Vagina (tissue), 2 donors: ENCODE measurements around the gene TMA16.

ENCODE experiments used
- POLR2A ChIP-seq, 2 donors: fragments of 450-650 bp; IDR thresholded peaks; one replicate each; pipeline ENCODE4 v1.6.1; 2017; ENCODE audit warnings: antibody characterized with exemption in 2 of 2, mild to moderate bottlenecking in 2 of 2, moderate library complexity in 2 of 2
- POLR2AphosphoS5 ChIP-seq, 2 donors: sonication (generic); formaldehyde crosslinking; IDR thresholded peaks; one replicate each; pipeline ENCODE4 v1.9.0; 2017; ENCODE audit warnings: antibody characterized with exemption in 2 of 2, mild to moderate bottlenecking in 2 of 2, low read depth in 1 of 2; ENCODE audit not compliant: insufficient read depth in 1 of 2
- TF ChIP-seq, protein P1 (sequence below), 3 experiments: fragments of 450-650 bp in 2 of 3; fragments of 200-600 bp in 1 of 3; sonication (generic) in 1 of 3; IDR thresholded peaks; one replicate each; pipeline ENCODE4 v1.5.1; 2017 to 2019; ENCODE audit warnings: antibody characterized with exemption in 3 of 3, mild to moderate bottlenecking in 2 of 3, moderate library complexity in 2 of 3

- no peak for TF ChIP-seq POLR2AphosphoS5 (IDR thresholded peaks at IDR 0.05; ENCODE audit: insufficient read depth in 1 of 2, low read depth in 1 of 2)
- TF ChIP-seq, protein P1, sequence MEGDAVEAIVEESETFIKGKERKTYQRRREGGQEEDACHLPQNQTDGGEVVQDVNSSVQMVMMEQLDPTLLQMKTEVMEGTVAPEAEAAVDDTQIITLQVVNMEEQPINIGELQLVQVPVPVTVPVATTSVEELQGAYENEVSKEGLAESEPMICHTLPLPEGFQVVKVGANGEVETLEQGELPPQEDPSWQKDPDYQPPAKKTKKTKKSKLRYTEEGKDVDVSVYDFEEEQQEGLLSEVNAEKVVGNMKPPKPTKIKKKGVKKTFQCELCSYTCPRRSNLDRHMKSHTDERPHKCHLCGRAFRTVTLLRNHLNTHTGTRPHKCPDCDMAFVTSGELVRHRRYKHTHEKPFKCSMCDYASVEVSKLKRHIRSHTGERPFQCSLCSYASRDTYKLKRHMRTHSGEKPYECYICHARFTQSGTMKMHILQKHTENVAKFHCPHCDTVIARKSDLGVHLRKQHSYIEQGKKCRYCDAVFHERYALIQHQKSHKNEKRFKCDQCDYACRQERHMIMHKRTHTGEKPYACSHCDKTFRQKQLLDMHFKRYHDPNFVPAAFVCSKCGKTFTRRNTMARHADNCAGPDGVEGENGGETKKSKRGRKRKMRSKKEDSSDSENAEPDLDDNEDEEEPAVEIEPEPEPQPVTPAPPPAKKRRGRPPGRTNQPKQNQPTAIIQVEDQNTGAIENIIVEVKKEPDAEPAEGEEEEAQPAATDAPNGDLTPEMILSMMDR (IDR thresholded peaks at IDR 0.05), result no peak
- TF ChIP-seq POLR2A (IDR thresholded peaks at IDR 0.05), result no peak
Observed at GRCh38 chr4:163500586-163500985, 6.1 kb downstream of the TMA16 start.
